Activated CD4-positive, alpha-beta T cell treated with anti-CD3 and anti-CD28 coated beads, Interleukin-10, Interleukin-2, amounts not matched to agents 100 ng/mL and 50 ng/mL, durations not matched to agents 16 hours and 8 hours (primary cell): ENCODE data around the gene HPN.
"Not testable (repeated sequence)": the region's sequence is repeated elsewhere in the genome, so short reads cannot be mapped to it uniquely, and the experiment has no call there.

Source experiments
- DNase-seq: peaks from one replicate; pipeline ENCODE4 v3.0.0-alpha.2; 2020

The HPN gene

GRCh38 chr19:35009424-35010415 lies 31.8 kb upstream of the HPN start:
- DNase-seq: no peak

- no peak for DNase-seq
Measured at GRCh38 chr19:35011091-35011689, 30.3 kb upstream of the HPN start.

- no peak for DNase-seq
Measured at GRCh38 chr19:35011737-35012682, 29.5 kb upstream of the HPN start.

GRCh38 chr19:35013041-35013819 lies 28.3 kb upstream of the HPN start:
- peak; percentile 77 for DNase-seq

- DNase-seq: peak; percentile 67
Measured at GRCh38 chr19:35013820-35014754, 27.4 kb upstream of the HPN start.

GRCh38 chr19:35014774-35015173 lies 26.7 kb upstream of the HPN start:
- not testable (repeated sequence) for DNase-seq

GRCh38 chr19:35015270-35015953 lies 26.1 kb upstream of the HPN start:
- DNase-seq: no peak

GRCh38 chr19:35015954-35016351 lies 25.6 kb upstream of the HPN start:
- no peak for DNase-seq

- DNase-seq: no peak
Measured at GRCh38 chr19:35017507-35017906, 24.0 kb upstream of the HPN start.

GRCh38 chr19:35018379-35018778 lies 23.1 kb upstream of the HPN start:
- no peak for DNase-seq

GRCh38 chr19:35019144-35019543 lies 22.4 kb upstream of the HPN start:
- no peak for DNase-seq

GRCh38 chr19:35021016-35021415 lies 20.5 kb upstream of the HPN start:
- no peak for DNase-seq

GRCh38 chr19:35021596-35021995 lies 19.9 kb upstream of the HPN start:
- DNase-seq: no peak

- DNase-seq: no peak
Measured at GRCh38 chr19:35022460-35022859, 19.1 kb upstream of the HPN start.

- no peak for DNase-seq
Measured at GRCh38 chr19:35023428-35023827, 18.1 kb upstream of the HPN start.

GRCh38 chr19:35024095-35024494 lies 17.4 kb upstream of the HPN start:
- DNase-seq: no peak

- DNase-seq: no peak
Measured at GRCh38 chr19:35025969-35026368, 15.6 kb upstream of the HPN start.

GRCh38 chr19:35026418-35026817 lies 15.1 kb upstream of the HPN start:
- DNase-seq: no peak

GRCh38 chr19:35027009-35027408 lies 14.5 kb upstream of the HPN start:
- DNase-seq: no peak

GRCh38 chr19:35027851-35028599 lies 13.5 kb upstream of the HPN start:
- DNase-seq: no peak
